H9 (cell line): ENCODE data around the gene PARL. TPM values are rescaled to one million over a fixed set of nuclear protein-coding genes. Genes with fewer than 3 reads are reported as not detected.
A peak's percentile ranks its signal among the peaks of the same experiment; 100 is the strongest.

ENCODE experiments used
- DNase-seq: peaks from one replicate; pipeline ENCODE4 v3.0.0-alpha.2; 2017
- H2AFZ ChIP-seq: one replicate; pipeline ENCODE4 v1.6.1; 2013; ENCODE audit warnings: mild to moderate bottlenecking, low read length, control low read depth, moderate library complexity
- H2AK5ac ChIP-seq: 2 replicates; pipeline ENCODE4 v1.6.1; 2013; ENCODE audit warnings: low read length, control low read depth, mixed read lengths; ENCODE audit not compliant: insufficient read length
- H2BK120ac ChIP-seq: one replicate; pipeline ENCODE4 v1.6.1; 2013; ENCODE audit warnings: low read depth, mild to moderate bottlenecking, low read length, control low read depth, inconsistent platforms; ENCODE audit not compliant: poor library complexity, severe bottlenecking
- H2BK12ac ChIP-seq: 2 replicates; pipeline ENCODE4 v1.6.1; 2013; ENCODE audit warnings: low read length, control low read depth, mixed read lengths, low read depth; ENCODE audit not compliant: insufficient read length
- H2BK15ac ChIP-seq: 2 replicates; pipeline ENCODE4 v1.6.1; 2013; ENCODE audit warnings: low read depth, low read length, control low read depth
- H2BK20ac ChIP-seq: one replicate; pipeline ENCODE4 v1.6.1; 2013; ENCODE audit warnings: low read depth, mild to moderate bottlenecking, low read length, control low read depth, inconsistent platforms; ENCODE audit not compliant: poor library complexity, severe bottlenecking
- H2BK5ac ChIP-seq: 2 replicates; pipeline ENCODE4 v1.6.1; 2013; ENCODE audit warnings: low read length, control low read depth, mixed read lengths; ENCODE audit not compliant: insufficient read length
- H3K14ac ChIP-seq: 2 replicates; pipeline ENCODE4 v1.6.1; 2013; ENCODE audit warnings: low read length, control low read depth; ENCODE audit not compliant: insufficient read depth
- H3K18ac ChIP-seq: 2 replicates; pipeline ENCODE4 v1.6.1; 2013; ENCODE audit warnings: low read depth, mild to moderate bottlenecking, mixed read lengths, low read length, control low read depth; ENCODE audit not compliant: insufficient read length
- H3K23ac ChIP-seq: 2 replicates; pipeline ENCODE4 v1.6.1; 2013; ENCODE audit warnings: low read length, control low read depth, mixed read lengths, low read depth; ENCODE audit not compliant: insufficient read length
- H3K23me2 ChIP-seq: 2 replicates; pipeline ENCODE4 v1.6.1; 2013; ENCODE audit warnings: low read depth, mild to moderate bottlenecking, mixed read lengths, low read length, control low read depth; ENCODE audit not compliant: insufficient read length, poor library complexity, severe bottlenecking
- H3K27ac ChIP-seq: 2 replicates; pipeline ENCODE4 v1.5.1; 2013; ENCODE audit warnings: low read length, control low read depth, mixed read lengths, low read depth; ENCODE audit not compliant: insufficient read length
- H3K27me3 ChIP-seq: 2 replicates; pipeline ENCODE4 v1.6.1; 2013; ENCODE audit warnings: low read length, control low read depth, inconsistent platforms; ENCODE audit not compliant: insufficient read depth
- H3K4ac ChIP-seq: 2 replicates; pipeline ENCODE4 v1.6.1; 2013; ENCODE audit warnings: low read depth, mild to moderate bottlenecking, control low read depth, inconsistent platforms, low read length, moderate library complexity
- H3K4me1 ChIP-seq: 2 replicates; pipeline ENCODE4 v1.6.1; 2013; ENCODE audit warnings: low read length, control low read depth, inconsistent platforms; ENCODE audit not compliant: insufficient read depth
- H3K4me2 ChIP-seq: 2 replicates; pipeline ENCODE4 v1.6.1; 2013; ENCODE audit warnings: low read length, control low read depth, mixed read lengths; ENCODE audit not compliant: insufficient read length, insufficient read depth
- H3K56ac ChIP-seq: 2 replicates; pipeline ENCODE4 v1.6.1; 2013; ENCODE audit warnings: low read depth, mild to moderate bottlenecking, mixed read lengths, low read length, control low read depth; ENCODE audit not compliant: insufficient read length
- H3K79me1 ChIP-seq: 2 replicates; pipeline ENCODE4 v1.6.1; 2013; ENCODE audit warnings: low read depth, mild to moderate bottlenecking, moderate library complexity, low read length, control low read depth, inconsistent platforms; ENCODE audit not compliant: insufficient read depth, poor library complexity, severe bottlenecking
- H3K79me2 ChIP-seq: 2 replicates; pipeline ENCODE4 v1.6.1; 2013; ENCODE audit warnings: low read length, control low read depth, inconsistent platforms; ENCODE audit not compliant: insufficient read depth
- H3K9ac ChIP-seq: 2 replicates; pipeline ENCODE4 v1.6.1; 2013; ENCODE audit warnings: low read length, control low read depth, mixed read lengths; ENCODE audit not compliant: insufficient read length; ENCODE audit errors: extremely low read depth
- H3K9me3 ChIP-seq: one replicate; pipeline ENCODE4 v1.6.1; 2013; ENCODE audit warnings: low read depth, low read length, inconsistent platforms; ENCODE audit not compliant: control insufficient read depth
- H3T11ph ChIP-seq: one replicate; pipeline ENCODE4 v1.6.1; 2013; ENCODE audit warnings: mild to moderate bottlenecking, low read length, control low read depth, inconsistent platforms
- H4K20me1 ChIP-seq: one replicate; pipeline ENCODE4 v1.6.1; 2013; ENCODE audit not compliant: control insufficient read depth, insufficient read length, insufficient read depth
- H4K5ac ChIP-seq: 2 replicates; pipeline ENCODE4 v1.6.1; 2013; ENCODE audit warnings: low read depth, mild to moderate bottlenecking, mixed read lengths, low read length, control low read depth; ENCODE audit not compliant: insufficient read length
- H4K8ac ChIP-seq: replicated peaks from 2 replicates; pipeline ENCODE4 v1.6.1; 2013; ENCODE audit warnings: low read length, control low read depth, mixed read lengths, low read depth; ENCODE audit not compliant: insufficient read length
- H4K91ac ChIP-seq: 2 replicates; pipeline ENCODE4 v1.6.1; 2013; ENCODE audit warnings: low read depth, mild to moderate bottlenecking, moderate library complexity, mixed read lengths, low read length, control low read depth; ENCODE audit not compliant: insufficient read length
- H3K27ac Mint-ChIP-seq, 3 experiments: 2 replicates in 2 of 3; 3 replicates in 1 of 3; pipeline ENCODE4 v1.8.0; 2020 to 2021; ENCODE audit warnings: mixed read lengths in 3 of 3, mild to moderate bottlenecking in 1 of 3, moderate library complexity in 1 of 3
- H3K27me3 Mint-ChIP-seq: 2 replicates; pipeline ENCODE4 v1.8.0; 2021; ENCODE audit warnings: low read depth, mild to moderate bottlenecking, moderate library complexity, mixed read lengths
- H3K36me3 Mint-ChIP-seq, 3 experiments: 2 replicates in 2 of 3; 3 replicates in 1 of 3; pipeline ENCODE4 v1.8.0; 2020 to 2021; ENCODE audit warnings: low read depth in 3 of 3, mixed read lengths in 3 of 3; ENCODE audit not compliant: insufficient read depth in 1 of 3
- H3K4me1 Mint-ChIP-seq, 2 experiments: 2 replicates each; pipeline ENCODE4 v1.8.0; 2020; ENCODE audit warnings: mixed read lengths in 2 of 2
- H3K4me3 Mint-ChIP-seq, 2 experiments: 2 replicates in 1 of 2; 3 replicates in 1 of 2; pipeline ENCODE4 v1.8.0; 2020 to 2021; ENCODE audit warnings: mild to moderate bottlenecking in 2 of 2, mixed read lengths in 2 of 2, moderate library complexity in 1 of 2
- H3K9me3 Mint-ChIP-seq, 2 experiments: 2 replicates in 1 of 2; 3 replicates in 1 of 2; pipeline ENCODE4 v1.8.0; 2020; ENCODE audit warnings: mild to moderate bottlenecking in 2 of 2, mixed read lengths in 2 of 2, moderate library complexity in 1 of 2
- WGBS: extraction: QIAGEN DNeasy Blood & Tissue Kit; methylation state at CpG from one replicate; pipeline ENCODE4 v1.1.7; 2013; ENCODE audit warnings: missing lambda C conversion rate, low lambda C conversion rate, mixed read lengths; ENCODE audit not compliant: insufficient read length; ENCODE audit errors: extremely low coverage; 5-methylcytosine and 5-hydroxymethylcytosine counted together
- total RNA-seq: library from RNA; stranded (reverse); gene quantifications from 2 replicates; pipeline ENCODE4 v1.2.1, GENCODE V29; 2021
- TF ChIP-seq, protein P1 (sequence below): fragments of 200-600 bp; sonication (generic); conservative IDR thresholded peaks from 3 replicates; pipeline ENCODE4 v1.8.0; 2021; ENCODE audit warnings: antibody characterized with exemption, mild to moderate bottlenecking

PARL gene
- total RNA-seq, 1 experiment from 2014 or later = 94.5 TPM

DNA sequence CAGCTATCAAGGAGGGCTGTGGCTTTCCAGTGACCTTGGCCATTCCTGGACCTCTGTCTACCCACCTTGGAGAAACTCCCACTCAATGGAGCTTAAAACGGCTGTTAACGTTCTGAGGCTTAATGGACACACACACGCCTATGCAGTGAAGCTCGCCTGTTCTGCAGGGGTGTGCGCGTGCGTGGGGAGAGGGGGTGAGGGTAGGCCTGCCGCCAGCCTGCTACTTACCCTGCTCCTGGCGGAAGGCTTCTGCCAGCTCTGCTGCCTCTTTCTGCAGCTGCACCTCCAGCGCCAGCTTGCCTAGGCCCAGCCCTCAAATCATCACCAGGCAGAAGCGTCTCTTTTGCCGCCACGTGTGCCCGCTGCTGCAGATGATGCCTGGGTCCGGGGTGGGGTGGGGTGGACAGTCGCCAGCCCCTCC, 23.2 kb upstream of the PARL start:
- no peak overlapping the region for H3K23ac ChIP-seq
- H3K4me1 ChIP-seq = peaks cover 3% of the 10 kb centered on the region; the same call in 1 of the 2 replicates
- H4K91ac ChIP-seq = peak overlapping the region; percentile 70
- H3K4ac ChIP-seq = no peak overlapping the region; the same call in 1 of the 2 replicates
- Mint-ChIP-seq H3K9me3 (no peaks in the 10 kb centered on the region), H3K4me1 (peaks cover 4 to 15% of the 10 kb centered on the region in 2 experiments), H3K36me3 (no peaks in the 10 kb centered on the region; a peak in 1 of 7 replicates), H3K27ac (no peak overlapping the region), H3K4me3 (no peak overlapping the region), H3K27me3 (no peaks in the 10 kb centered on the region; the same call in 1 of the 2 replicates)
- no peak overlapping the region for H2BK12ac ChIP-seq
- no peak overlapping the region for H3K56ac ChIP-seq
- no peak overlapping the region for H2BK5ac ChIP-seq
- H3K4me2 ChIP-seq = no peak overlapping the region
- peak overlapping the region; percentile 23 for H3K18ac ChIP-seq
- H2BK15ac ChIP-seq = no peak overlapping the region
- H3K27me3 ChIP-seq = no peaks in the 10 kb centered on the region
- no peak overlapping the region for H2AFZ ChIP-seq
- no peak overlapping the region for H2BK20ac ChIP-seq
- no peak overlapping the region for H2BK120ac ChIP-seq
- whole genome bisulfite sequencing = no CpG with 5 or more reads among the region's 16 CpGs
- no peaks in the 10 kb centered on the region for H3K23me2 ChIP-seq
- peak overlapping the region; percentile 67; the same call in 1 of the 2 replicates for H3K14ac ChIP-seq
- H3K79me1 ChIP-seq = no peaks in the 10 kb centered on the region
- H3K79me2 ChIP-seq = no peaks in the 10 kb centered on the region
- no peak overlapping the region for H4K5ac ChIP-seq
- H2AK5ac ChIP-seq = no peak overlapping the region
- no peak overlapping the region for H3K9ac ChIP-seq
- no peak overlapping the region for H3K27ac ChIP-seq
- H3T11ph ChIP-seq = no peak overlapping the region
- TF ChIP-seq, protein P1, sequence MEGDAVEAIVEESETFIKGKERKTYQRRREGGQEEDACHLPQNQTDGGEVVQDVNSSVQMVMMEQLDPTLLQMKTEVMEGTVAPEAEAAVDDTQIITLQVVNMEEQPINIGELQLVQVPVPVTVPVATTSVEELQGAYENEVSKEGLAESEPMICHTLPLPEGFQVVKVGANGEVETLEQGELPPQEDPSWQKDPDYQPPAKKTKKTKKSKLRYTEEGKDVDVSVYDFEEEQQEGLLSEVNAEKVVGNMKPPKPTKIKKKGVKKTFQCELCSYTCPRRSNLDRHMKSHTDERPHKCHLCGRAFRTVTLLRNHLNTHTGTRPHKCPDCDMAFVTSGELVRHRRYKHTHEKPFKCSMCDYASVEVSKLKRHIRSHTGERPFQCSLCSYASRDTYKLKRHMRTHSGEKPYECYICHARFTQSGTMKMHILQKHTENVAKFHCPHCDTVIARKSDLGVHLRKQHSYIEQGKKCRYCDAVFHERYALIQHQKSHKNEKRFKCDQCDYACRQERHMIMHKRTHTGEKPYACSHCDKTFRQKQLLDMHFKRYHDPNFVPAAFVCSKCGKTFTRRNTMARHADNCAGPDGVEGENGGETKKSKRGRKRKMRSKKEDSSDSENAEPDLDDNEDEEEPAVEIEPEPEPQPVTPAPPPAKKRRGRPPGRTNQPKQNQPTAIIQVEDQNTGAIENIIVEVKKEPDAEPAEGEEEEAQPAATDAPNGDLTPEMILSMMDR = no peak
- H3K9me3 ChIP-seq = no peaks in the 10 kb centered on the region
- H4K20me1 ChIP-seq = no peaks in the 10 kb centered on the region
- no peak overlapping the region for H4K8ac ChIP-seq
- DNase-seq = no peak
